Fibroblast of lung (primary cell): ENCODE measurements around the gene FLVCR1.

Experiments used
- EZH2 ChIP-seq: IDR thresholded peaks from 2 replicates; pipeline ENCODE4 v1.5.1; 2012; ENCODE audit warnings: low read length, control low read depth, mild to moderate bottlenecking; ENCODE audit errors: missing control alignments
- TF ChIP-seq, protein P1 (sequence below), 2 donors: IDR thresholded peaks in 1 of 2; conservative IDR thresholded peaks in 1 of 2; 1 replicate in 1 of 2; 2 replicates in 1 of 2; pipeline ENCODE4 v1.5.1; 2011 to 2012; ENCODE audit warnings: low read length in 2 of 2, control low read depth in 1 of 2, inconsistent platforms in 1 of 2, low read depth in 1 of 2, mild to moderate bottlenecking in 1 of 2

DNA sequence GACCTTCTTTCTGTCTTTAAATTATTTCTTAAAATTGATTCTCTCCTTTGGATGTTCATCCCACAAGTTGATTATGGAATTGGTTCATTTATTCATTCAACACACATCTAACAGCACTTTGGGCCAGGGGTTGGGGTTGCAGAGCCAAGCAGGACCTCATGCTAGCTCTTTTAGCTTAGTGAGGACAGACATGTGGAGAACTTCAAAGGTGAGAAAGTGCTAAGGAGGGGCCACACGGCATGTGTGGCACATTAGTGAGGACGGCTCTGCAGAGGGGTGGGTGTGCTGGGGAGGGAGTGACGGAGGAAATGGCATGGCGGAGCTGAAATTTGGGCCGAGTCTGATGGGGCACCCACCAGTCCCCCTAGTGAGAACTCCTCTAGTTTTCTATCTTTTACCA lies 59.8 kb downstream of the FLVCR1 start:
- TF ChIP-seq, protein P1, sequence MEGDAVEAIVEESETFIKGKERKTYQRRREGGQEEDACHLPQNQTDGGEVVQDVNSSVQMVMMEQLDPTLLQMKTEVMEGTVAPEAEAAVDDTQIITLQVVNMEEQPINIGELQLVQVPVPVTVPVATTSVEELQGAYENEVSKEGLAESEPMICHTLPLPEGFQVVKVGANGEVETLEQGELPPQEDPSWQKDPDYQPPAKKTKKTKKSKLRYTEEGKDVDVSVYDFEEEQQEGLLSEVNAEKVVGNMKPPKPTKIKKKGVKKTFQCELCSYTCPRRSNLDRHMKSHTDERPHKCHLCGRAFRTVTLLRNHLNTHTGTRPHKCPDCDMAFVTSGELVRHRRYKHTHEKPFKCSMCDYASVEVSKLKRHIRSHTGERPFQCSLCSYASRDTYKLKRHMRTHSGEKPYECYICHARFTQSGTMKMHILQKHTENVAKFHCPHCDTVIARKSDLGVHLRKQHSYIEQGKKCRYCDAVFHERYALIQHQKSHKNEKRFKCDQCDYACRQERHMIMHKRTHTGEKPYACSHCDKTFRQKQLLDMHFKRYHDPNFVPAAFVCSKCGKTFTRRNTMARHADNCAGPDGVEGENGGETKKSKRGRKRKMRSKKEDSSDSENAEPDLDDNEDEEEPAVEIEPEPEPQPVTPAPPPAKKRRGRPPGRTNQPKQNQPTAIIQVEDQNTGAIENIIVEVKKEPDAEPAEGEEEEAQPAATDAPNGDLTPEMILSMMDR (conservative IDR thresholded peaks at IDR 0.05 in 1 of 2, IDR thresholded peaks at IDR 0.05 in 1 of 2; ENCODE audit: low read depth in 1 of 2, low read length in 2 of 2), result no peak
- TF ChIP-seq EZH2, result no peak
